Peyer's patch (tissue), 4 donors: ENCODE results near the gene PLEKHS1. TPM values are rescaled to one million over a fixed set of nuclear protein-coding genes. Genes with fewer than 3 reads are reported as not detected.

Source experiments
- DNase-seq, 3 donors: peaks; one replicate each; pipeline ENCODE4 v3.0.0-alpha.2; 2017 to 2019
- H3K27ac ChIP-seq, 4 donors: fragments of 200-600 bp; sonication (generic); one replicate each; pipeline ENCODE4 v1.5.1; 2016 to 2019
- H3K27me3 ChIP-seq, 2 donors: fragments of 200-600 bp; sonication (generic); one replicate each; pipeline ENCODE4 v1.5.1; 2019
- H3K36me3 ChIP-seq, 3 donors: fragments of 200-600 bp; sonication (generic); one replicate each; pipeline ENCODE4 v1.5.1; 2016 to 2019
- H3K4me1 ChIP-seq, 4 donors: fragments of 200-600 bp; sonication (generic); one replicate each; pipeline ENCODE4 v1.5.1; 2016 to 2019
- H3K4me3 ChIP-seq, 4 donors: fragments of 200-600 bp; sonication (generic); 1 replicate in 3 of 4; 2 replicates in 1 of 4; pipeline ENCODE4 v1.5.1; 2016 to 2019; ENCODE audit warnings: mild to moderate bottlenecking in 1 of 4
- H3K9me3 ChIP-seq, 4 donors: fragments of 200-600 bp; sonication (generic); one replicate each; pipeline ENCODE4 v1.5.1; 2016 to 2019; ENCODE audit warnings: mild to moderate bottlenecking in 1 of 4
- POLR2A ChIP-seq, 2 donors: fragments of 450-650 bp; IDR thresholded peaks; one replicate each; pipeline ENCODE4 v1.5.1; 2017; ENCODE audit warnings: antibody characterized with exemption in 2 of 2, mild to moderate bottlenecking in 2 of 2, moderate library complexity in 2 of 2
- total RNA-seq, 4 donors: library from RNA; depleted of rRNA; stranded (reverse); fragments of >200 nt; gene quantifications; one replicate each; pipeline ENCODE4 v1.1.0, GENCODE V29; 2016
- TF ChIP-seq, protein P1 (sequence below), 6 experiments: fragments of 450-650 bp in 4 of 6; fragments of 200-600 bp in 2 of 6; sonication (generic) in 1 of 6; IDR thresholded peaks; one replicate each; pipeline ENCODE4 v1.5.1; 2017 to 2019; ENCODE audit warnings: antibody characterized with exemption in 6 of 6, mild to moderate bottlenecking in 3 of 6, moderate library complexity in 1 of 6

PLEKHS1 gene
- total RNA-seq: 100 to 1,000 TPM in 1 of 4 donors, 10 to 100 TPM in 3; 20.6 to 129 (median 50.4) TPM

DNA sequence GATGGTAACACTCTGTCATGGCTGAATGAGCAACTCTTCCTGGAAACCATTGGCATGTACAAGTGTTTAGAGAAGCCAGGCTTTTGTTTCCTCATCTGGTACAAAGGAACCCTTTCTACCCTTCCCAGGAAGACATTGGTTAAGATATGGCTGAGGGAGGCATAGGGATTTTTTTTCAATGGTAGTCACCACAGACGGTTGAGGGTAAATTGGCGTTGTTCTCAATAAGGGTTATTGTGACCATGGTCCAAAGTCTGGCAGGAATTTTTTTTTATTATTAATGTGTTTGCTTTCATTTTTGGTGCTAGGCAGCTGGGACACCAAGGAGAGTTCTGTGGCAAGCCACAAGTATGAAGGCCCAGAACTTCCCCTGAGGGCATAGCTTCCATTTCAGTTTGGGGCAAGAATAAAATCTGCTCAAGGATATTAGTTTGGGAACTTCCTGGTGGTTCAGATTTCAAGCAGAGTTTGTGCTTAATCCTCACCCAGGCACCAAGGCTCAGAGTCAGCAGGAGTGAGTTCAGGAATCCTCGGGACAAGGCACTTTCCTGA lies at the start of gene PLEKHS1:
TSS of gene PLEKHS1 (plus strand) at position 502 of the 552 bp plus-strand sequence. CDS start 3,596 bp downstream, outside the sequence.
- peak in 1 of 3 donors; percentile 52 for DNase-seq

DNA sequence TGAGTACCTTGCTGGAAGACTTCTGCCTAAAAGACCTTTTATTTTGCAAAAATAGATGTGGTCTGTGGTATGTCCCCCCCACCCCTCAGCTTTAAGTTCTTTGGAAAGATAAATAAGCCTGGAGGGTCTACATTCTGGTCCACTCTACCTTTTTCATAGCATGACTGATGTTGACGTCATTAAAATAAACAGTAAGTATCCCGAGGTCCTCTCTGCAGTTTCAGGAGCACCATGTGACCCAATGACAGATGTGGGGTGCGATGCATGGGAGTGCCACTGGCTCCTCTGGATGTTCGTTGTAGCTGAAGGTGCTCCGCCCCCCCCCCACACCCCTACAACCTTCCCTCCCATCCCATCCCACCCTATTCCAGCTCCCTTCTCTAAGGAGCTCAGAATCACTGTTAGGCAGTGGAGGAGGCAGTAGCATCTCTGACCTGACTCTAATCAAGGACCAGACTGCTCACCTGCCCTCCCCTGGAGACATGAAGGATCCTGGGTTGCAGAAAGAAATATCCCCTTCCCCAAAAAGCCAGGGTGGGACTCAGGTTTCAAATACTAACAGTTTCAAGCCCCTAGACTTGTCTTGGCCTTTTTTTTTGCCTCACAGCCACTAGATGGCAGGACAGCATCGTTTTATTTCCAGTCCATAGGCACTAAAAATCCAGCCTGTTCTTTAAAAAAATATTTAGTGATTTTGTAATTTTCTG lies 46.7 kb upstream of the PLEKHS1 start:
- H3K4me3 ChIP-seq: no peak overlapping the region
- H3K27ac ChIP-seq: no peak overlapping the region
- TF ChIP-seq, protein P1, sequence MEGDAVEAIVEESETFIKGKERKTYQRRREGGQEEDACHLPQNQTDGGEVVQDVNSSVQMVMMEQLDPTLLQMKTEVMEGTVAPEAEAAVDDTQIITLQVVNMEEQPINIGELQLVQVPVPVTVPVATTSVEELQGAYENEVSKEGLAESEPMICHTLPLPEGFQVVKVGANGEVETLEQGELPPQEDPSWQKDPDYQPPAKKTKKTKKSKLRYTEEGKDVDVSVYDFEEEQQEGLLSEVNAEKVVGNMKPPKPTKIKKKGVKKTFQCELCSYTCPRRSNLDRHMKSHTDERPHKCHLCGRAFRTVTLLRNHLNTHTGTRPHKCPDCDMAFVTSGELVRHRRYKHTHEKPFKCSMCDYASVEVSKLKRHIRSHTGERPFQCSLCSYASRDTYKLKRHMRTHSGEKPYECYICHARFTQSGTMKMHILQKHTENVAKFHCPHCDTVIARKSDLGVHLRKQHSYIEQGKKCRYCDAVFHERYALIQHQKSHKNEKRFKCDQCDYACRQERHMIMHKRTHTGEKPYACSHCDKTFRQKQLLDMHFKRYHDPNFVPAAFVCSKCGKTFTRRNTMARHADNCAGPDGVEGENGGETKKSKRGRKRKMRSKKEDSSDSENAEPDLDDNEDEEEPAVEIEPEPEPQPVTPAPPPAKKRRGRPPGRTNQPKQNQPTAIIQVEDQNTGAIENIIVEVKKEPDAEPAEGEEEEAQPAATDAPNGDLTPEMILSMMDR (IDR thresholded peaks at IDR 0.05): peak in 5 of 6 experiments; percentile 18 to 67 (median 66)
- no peak for TF ChIP-seq POLR2A (IDR thresholded peaks at IDR 0.05)
- no peaks in the 10 kb centered on the region for H3K27me3 ChIP-seq
- peaks cover 0 to 16% (median 0%) of the 10 kb centered on the region in 3 donors for H3K36me3 ChIP-seq
- no peaks in the 10 kb centered on the region for H3K9me3 ChIP-seq
- no peak for DNase-seq
- peaks cover 0 to 8% (median 0%) of the 10 kb centered on the region in 4 donors for H3K4me1 ChIP-seq

More for the DNA sequence above, at the start of gene PLEKHS1:
- H3K27me3 ChIP-seq: no peaks in the 10 kb centered on the region
- H3K36me3 ChIP-seq: no peaks in the 10 kb centered on the region
- H3K9me3 ChIP-seq: no peaks in the 10 kb centered on the region
- peak within 1 kb of the TSS in 3 of 4 donors; percentile 10 to 49 (median 42) for H3K4me3 ChIP-seq
- H3K27ac ChIP-seq: peak within 1 kb of the TSS in 3 of 4 donors; percentile 64 to 83 (median 82)
- H3K4me1 ChIP-seq: peaks cover 0 to 37% (median 0%) of the 10 kb centered on the region in 4 donors
- no peak for TF ChIP-seq POLR2A (IDR thresholded peaks at IDR 0.05)
- TF ChIP-seq, protein P1 (IDR thresholded peaks at IDR 0.05): no peak

DNA sequence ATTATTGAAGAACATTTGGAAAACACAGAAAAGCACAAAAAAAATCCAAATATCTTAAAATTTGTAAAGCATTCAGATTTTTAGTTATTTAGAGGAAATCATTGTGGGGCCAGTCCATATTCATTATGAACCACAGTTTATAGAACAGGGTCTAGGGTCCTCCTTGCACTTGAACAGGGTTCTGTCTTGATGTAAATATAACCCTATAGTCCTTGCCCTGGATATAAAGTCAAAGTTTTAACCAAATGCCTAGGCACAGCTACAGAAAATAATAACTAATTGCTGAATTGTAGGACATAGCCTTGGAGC lies 46.2 kb upstream of the PLEKHS1 start:
- DNase-seq: no peak
- H3K27ac ChIP-seq: no peak overlapping the region

DNA sequence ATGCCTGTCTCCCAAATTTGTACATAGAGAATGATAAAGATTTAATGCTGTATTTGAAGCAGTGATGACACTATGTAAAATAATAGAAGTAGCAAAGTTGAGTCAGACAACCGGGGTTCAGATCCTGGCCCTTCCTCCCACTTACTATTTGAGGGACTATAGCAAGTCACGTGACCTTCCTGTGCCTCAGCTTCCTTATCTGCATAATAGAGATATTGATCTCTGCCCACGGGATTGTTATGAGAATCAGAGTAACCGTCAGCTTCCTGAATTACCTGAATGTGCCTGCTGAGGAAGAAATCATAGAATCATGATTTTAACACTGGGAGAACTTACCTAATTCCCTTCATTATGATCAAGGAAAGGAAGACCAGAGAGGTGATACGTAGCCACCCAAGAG lies 44.9 kb upstream of the PLEKHS1 start:
- Histone ChIP-seq H3K4me1 (peaks cover 0 to 16% (median 0%) of the 10 kb centered on the region in 4 donors), H3K36me3 (peaks cover 0 to 15% (median 0%) of the 10 kb centered on the region in 3 donors), H3K9me3 (no peaks in the 10 kb centered on the region), H3K27ac (no peak overlapping the region), H3K27me3 (no peaks in the 10 kb centered on the region), H3K4me3 (no peak overlapping the region)
- DNase-seq: no peak
- TF ChIP-seq, protein P1 (IDR thresholded peaks at IDR 0.05): no peak
- TF ChIP-seq POLR2A (IDR thresholded peaks at IDR 0.05): no peak

More for the DNA sequence above, 46.2 kb upstream of the PLEKHS1 start:
- Histone ChIP-seq H3K9me3 (no peaks in the 10 kb centered on the region), H3K4me3 (no peak overlapping the region), H3K4me1 (peaks cover 0 to 8% (median 0%) of the 10 kb centered on the region in 4 donors), H3K36me3 (peaks cover 0 to 13% (median 0%) of the 10 kb centered on the region in 3 donors), H3K27me3 (no peaks in the 10 kb centered on the region)
- TF ChIP-seq, protein P1 (IDR thresholded peaks at IDR 0.05): no peak
- no peak for TF ChIP-seq POLR2A (IDR thresholded peaks at IDR 0.05)

DNA sequence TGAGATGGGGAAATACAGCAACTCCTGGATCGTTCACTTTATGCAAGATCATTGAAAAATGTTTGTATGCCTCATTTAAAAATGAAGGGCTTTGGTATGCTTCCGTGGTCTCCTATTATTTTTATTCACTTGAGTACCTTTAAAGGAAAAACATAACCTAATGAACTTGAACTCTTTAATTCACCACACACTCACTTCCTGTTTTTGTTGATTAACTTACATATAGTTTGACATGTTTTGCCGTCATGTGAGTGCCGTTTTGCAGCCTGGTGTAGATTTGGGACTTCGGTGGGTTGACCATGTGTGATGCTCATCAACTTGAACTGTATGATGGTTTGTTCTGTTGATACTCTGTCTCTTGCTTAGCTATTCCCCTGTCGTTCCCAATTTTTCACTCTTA lies 42.8 kb upstream of the PLEKHS1 start:
- DNase-seq: no peak
- Histone ChIP-seq H3K9me3 (no peaks in the 10 kb centered on the region), H3K27ac (no peak overlapping the region), H3K4me1 (peaks cover 0 to 16% (median 0%) of the 10 kb centered on the region in 4 donors), H3K4me3 (no peak overlapping the region), H3K36me3 (peaks cover 0 to 12% (median 0%) of the 10 kb centered on the region in 3 donors), H3K27me3 (no peaks in the 10 kb centered on the region)
- TF ChIP-seq, protein P1 (IDR thresholded peaks at IDR 0.05): no peak
- TF ChIP-seq POLR2A (IDR thresholded peaks at IDR 0.05): no peak
